NCI-H146 (cell line): ENCODE results near the gene LOXL4.

ENCODE experiments used
- DNase-seq: peaks from one replicate; lab custom pipeline; 2025; lab: John Stamatoyannopoulos, UW

The LOXL4 gene

DNA sequence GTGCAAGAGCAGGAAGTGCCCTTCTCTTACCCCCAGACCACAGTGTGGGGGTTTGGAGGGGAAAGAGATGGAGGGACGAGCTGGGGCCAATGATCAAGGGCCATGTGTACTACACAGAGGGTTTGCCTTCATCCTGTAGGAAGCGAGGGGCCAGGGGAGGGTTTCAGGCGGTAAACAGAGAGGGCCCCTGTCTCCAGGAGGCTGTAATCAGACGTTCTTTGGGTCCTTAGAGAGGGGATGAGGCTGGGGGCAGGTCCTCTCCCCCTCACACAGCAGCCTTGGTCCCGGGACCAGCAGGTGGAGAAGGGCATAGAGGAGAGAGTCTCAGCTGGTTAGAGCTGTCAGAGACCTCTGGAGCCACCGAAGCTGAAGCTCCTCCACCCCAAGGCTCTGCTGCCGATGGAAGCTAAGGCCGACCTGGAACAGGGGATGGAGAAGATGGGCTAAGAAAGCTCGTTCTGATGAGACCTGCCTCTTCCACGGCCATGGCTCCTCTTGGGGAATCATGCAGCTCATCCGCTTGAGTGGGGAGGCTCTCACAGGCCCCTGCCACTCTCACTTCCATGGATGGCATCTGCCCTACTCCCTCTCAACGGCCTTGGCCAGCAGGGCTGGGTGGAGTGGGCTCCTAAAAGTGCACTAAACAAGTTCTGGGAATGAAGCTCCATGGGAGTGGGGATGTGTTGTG is 3.5 kb downstream of the LOXL4 start:
- no peak for DNase-seq

DNA sequence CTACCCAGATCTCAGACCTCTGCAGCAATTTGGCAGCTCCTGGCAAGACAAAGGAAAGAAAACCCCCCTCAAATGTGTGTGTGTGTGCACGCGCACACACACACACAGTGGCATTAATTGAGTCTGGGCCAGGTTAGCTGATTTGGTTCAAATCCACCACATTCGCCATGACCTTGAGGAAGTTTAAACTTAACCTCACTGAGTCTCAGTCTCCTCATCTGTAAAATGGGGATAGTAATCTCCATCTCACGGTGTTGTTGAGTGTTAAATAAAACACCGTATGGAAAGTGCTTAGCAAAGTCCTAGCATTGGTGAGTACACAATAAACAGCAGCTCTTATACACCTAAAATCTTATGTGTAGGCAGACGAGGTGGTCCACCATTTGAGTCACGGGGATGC is 4.9 kb downstream of the LOXL4 start:
- no peak for DNase-seq

DNA sequence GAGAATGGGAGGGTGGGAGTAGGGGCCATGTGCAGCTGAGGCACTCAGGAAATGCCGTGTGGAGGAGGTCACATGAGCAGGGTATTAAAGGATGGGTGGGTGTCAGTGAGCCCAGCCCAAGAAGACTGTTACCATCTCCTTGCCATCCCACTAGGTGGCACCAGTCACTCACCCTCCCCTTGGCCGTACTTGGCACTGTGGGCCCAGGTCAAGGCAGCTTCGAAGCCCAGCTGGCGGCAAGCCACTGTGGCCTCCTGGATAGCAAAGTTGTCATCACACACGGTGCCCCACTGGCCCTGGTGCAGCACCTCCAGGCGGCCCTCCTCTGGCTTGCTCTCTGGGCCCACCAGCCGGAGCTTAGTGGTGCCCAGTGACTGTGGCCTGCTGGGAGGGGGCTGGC is 5.4 kb downstream of the LOXL4 start:
- peak; percentile 20 for DNase-seq

DNA sequence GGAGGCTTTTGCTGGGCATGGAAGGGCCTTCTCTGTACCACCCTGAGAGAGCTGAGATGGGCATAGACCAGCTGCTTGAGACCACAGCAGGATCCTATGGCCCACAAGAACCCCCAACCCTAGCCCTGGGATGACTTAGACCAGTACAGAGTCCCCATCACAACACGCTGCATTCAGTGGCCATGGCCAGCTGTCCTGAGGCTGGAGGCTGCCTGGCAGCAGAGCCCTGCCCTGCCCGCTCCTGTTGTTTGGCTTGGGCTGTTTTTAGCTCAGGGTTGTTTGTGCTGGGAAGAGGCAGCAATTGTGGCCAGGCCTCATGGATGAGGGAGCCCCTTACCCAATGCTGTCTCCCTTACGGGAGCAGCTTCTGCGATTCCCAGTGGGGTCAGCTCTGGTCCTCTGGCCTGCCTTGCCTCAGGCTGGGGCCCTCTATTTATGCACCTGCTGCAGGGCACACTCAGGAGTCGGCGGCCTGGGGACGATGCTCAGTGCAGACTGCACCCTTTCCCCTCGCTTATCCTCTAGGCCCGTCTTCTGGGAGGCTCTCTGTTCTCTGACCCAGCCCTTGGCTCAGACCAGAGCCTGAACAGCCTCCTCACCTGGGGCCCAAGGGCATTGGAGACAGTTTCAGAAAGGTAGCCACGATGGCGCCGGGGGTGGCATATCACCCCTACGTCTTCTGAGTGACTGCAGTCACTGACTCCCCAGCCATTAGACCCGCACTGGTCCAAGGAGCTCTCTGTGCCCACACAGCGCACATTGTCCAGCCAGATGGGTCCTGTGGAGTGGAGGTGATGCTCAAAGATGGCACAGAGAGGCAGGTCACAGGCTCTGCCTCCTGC is 6.3 kb downstream of the LOXL4 start:
- DNase-seq, result no peak

DNA sequence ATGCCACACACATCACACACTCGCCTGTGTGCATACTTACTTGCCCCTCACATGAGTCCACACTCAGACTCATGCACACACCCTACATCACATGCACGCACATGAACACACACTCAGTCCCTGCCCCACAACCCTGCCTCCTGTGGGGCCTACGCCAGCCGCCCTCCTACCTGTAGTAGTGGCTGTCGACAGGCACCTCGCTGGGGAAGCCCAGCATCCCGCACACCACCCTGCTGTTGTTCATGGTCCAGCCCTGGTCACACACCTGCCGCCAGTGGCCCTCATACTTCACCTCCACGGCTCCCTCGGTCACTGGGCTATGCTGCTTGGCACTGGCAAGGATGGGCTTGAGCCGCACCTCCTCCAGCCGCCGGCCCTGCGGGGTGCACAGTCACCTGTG is 7.2 kb downstream of the LOXL4 start:
- no peak for DNase-seq

DNA sequence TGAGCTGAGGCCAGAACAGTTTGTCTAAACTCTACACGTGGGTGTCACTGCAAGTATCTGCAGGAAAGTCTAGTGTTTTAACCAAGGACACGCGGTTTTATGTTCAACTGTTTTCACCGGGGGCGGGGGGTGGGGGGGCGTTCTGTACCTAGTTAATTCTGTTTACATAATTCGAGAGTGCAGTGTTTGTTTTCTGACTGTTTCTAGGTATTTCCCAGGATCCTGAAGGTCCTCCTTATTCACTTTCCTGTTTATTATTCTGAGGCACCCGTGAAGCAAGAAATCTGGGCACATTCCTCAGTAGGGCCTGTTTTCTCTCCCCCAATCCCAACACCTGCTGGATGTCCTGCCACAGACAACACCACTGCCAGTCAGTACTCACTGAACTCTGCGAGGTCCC is 7.6 kb downstream of the LOXL4 start:
- DNase-seq, result no peak

DNA sequence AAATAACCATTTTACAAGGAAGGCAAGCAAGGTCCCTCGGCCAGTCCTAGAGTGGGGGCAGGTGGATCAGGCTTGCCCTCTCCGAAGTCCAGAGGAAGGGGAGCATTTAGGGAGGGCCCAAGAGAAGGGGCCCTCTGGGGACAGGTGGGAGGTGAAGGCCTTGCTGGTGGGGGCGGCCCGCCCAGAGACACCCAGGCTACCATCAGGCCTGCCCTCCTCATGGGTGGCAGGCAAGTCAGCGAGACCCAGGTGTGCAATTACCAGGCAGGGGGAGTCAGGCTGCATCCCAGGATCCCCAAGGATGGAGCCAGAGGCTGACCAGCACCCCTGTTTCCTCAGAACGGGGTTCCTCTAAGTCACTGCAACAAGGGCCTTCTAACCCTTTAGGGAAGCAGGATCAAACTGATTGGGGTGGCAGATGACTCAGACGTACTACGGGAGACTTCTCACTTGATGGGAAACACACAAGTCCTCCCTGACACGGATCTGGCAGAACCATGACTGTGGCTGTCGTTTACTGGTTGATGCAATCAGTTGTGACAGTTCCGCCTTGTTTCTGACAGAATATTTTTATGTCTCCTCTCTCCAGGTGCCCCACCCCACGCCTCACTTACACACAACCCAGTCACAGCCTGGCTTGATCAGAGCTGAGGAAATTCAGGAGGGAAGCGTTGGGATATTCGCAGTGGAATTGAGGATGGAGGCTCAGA is 8.2 kb downstream of the LOXL4 start:
- no peak for DNase-seq

DNA sequence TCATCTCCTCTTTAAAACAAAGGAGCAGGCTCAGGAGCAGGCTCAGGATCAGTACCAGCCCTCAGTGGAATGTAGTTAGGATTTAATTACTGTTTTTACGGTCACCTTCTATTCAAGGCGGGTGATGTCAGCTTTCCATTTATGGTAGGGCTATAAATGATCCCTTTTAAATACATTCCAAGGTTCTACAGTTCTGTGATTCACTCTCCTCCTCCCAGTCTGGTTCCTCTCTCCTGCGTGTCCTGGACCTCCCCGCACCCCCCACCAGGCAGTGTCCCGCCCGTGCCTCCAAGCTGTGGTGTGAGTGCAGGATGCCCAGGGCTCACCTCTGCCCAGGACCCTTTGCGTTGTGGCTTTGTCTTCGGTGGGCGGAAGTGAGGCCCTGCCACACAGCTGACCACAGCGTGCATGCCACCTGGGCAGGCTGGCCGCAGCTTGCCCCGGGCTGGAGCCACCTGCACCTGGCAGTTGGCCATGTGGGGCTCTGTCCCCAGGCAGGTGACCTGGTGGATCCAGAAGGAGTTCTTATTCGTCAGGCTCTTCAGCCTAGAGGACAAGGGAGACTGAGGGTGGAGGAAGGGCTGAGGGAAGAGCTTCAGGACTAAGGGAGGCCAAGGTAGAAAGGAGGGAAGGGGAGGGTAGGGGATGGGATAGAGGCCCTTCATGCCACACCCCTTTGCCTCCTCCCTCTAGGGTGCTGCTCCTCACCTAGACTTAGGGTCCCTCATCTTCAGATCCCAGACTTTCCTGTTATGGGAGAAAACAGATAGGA is 9.1 kb downstream of the LOXL4 start:
- DNase-seq, result no peak

DNA sequence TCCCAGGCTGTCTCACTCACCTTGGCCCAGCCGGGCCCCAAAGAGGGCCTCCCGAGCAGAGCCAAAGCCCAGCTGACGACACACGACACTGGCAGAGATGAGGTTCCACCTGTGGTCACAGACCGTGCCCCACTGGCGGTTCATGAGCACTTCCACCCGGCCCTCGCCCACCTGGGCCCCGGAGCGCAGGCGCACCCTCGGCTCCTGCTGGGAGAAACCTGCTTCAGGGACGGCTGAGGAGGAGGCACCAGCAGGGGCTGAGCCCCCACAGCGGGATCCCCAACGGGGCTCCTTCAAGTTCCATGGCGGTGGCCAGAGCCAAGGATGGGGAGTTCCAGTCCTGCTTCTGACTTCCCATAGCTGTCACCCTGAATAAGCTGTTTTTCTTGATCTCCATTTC is 10.0 kb downstream of the LOXL4 start:
- DNase-seq, result no peak

DNA sequence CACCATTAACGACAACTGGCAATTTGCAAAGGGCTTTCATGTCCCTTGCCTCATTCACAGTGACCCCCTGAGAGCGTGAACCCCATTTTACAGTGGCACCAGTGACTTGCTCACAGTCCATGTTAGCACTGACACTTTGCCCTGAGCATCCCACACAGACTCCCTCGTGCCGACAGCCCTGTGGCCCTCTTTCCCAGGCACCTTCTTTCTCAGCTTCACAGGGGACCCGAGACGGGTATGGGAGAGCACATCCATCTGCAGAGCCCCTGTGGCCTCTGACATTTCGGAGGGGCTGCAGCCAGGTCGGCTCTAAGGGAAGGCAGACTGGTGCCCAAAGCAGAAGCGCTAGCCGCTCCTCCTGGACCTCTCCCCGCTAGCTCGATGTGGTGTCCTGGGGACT is 10.8 kb downstream of the LOXL4 start:
- DNase-seq, result no peak

DNA sequence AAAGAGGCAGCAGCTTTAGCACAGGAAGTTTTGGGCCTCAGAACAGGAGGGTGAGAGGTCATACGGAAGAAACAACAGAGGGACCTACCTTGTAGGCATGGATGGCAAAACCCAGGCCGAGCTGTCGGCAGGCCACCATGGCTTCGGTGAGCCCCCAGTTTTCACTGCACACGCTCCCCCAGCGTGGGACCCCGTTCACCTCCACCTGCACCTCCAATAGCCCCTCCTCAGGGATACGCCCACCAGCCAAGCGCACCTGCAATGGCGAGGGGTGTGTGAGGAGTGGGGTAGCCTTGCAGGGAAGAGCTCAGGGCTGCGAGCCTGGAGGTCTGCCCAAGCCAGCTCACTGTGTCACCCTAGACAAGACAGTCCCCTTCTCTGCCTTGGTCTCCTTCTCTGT is 11.3 kb downstream of the LOXL4 start:
- no peak for DNase-seq

DNA sequence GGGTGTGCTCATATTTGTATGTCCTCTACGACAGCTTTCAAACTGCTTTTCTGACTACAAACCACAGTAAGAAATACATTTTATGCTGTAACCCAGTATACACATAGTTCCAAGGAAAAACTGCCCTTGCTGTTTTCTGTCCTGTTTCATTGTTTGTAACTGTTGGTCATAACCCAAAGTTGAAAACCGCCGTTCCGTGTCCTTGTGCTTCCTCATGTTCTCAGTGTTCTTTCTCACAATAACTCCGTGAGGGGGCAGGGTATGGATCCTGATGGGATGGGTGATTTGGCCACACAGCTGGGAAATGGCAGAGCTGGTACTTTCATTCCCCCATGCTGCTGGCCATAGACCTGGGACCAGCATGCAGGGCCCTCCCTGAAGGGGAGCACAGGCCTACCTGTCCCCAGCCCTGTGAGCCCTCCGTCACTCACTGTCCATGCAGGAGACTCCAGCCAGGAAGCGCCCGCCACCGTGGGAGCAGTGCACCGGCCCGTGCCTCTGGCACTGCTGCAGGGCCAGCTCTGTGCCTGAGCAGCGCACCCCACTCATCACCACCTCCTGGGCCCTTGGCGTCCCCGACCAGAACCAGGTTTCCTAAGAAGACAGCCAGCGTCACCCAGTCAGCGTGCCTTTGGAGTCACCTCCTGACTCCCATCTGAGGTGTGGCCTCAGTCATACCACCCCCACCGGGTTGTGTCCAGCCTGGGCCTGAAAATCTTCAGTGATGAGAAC is 12.7 kb downstream of the LOXL4 start:
- DNase-seq, result no peak

DNA sequence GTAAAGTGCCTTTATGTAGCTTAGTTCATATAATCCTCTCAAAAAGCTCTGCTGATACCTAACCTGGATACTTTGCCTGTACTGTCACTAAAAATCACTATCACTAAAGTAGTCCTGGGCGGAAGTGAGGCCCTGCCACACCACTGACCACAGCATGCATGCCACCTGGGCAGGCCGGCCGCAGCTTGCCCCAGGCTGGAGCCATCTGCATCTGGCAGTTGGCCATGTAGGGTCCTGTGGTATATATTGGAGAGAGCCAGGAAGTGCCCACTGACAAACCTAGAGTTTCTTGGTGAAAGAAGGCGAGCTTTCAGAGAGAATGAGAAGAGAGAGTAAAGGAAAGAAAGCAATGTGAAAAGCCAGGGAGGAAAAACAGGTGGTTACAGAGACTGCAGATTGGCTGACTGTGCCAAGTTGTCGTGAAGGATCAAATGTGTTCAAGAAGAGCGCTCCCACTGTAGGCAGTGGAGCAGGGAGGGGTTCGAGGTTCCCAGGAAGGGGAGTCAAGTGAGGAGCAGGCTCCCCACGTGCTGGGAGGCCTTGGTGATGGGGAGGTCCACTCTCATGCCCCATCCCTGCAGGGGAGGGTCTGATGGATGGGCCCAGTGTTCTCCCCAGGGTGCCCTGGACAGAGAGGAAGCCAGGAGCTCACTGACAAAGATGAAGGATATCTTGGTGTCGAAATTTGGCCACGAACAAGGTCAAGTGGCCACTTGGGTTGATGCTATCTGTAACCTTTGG is 13.6 kb downstream of the LOXL4 start:
- peak; percentile 29 for DNase-seq

DNA sequence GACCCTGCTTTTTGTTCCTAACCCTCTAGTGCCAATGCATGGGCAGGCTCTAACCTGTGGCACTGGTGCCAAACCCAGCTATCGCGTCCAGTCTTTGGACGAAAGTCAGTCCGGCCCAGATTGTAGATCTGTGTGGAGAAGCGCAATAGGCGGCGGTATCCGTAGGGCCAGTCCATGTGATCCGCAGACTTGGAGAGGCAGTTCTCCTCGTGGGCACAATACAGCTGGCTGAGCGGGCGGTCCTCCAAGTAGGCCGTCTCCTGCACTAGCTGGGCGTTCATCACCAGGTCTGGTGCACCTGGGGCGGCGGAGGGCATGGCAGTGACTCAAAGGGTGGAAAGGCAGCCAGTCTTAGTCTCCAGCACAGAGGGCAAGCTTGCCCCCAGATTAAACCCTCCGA is 14.5 kb downstream of the LOXL4 start:
- no peak for DNase-seq

DNA sequence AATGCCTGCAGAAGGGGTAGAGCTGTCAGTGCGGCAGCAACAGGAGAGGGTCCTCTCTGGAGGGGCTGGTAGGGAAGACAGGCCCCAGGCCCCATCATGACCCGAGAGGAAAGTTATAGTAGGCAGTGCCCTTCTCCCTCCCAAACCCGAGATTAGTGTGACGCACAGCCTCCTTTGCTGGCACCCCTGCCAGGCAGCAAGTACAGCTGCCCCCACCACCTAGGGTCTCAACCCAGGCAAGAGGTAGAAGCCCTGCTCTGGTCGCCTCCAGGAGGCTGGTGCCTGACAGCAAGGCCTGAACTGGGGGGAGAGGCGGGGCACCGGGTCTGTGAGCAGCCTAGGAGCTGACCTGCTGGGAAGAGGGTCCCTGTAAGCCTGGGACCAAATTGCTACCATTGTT is 15.5 kb downstream of the LOXL4 start:
- DNase-seq, result no peak

DNA sequence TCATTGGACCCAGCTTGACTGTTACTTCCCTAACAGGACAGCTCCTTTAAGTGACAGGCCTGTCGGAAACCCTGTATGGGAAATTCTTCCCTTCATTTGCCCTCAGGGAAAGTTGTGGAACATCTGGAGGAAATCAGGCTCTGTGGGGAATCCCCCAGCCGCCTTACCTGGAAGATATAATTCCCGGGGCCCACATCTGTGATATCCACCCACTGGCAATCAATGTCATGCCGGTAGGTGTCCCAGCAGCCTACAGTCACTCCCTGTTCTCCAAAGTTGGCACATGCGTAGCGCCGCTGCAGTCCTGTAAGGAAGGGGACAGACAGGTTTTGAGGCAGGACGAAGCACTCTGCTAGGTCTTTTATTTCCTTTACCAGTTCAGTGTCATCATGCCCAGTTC is 16.6 kb downstream of the LOXL4 start:
- no peak for DNase-seq

DNA sequence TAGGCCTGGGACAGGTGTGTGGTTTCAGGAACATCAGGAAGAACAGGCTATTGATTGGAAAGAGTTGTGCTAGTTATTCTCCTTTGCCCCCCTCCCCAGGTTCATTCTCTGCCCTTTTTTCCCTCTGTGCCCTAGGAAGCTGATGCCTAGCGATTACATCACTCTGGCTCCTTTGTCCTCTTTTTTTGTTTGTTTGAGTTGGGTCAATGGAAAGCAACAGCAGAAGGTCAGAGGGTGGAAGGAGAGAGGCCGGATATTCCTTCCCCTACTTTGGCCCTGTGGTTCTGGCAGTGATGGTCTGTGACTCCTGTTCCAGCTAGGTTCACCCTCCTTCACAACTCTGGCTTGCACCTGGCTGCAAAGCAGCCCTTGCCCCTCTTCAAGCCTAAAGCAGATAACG is 18.9 kb downstream of the LOXL4 start:
- DNase-seq, result peak; percentile 8

DNA sequence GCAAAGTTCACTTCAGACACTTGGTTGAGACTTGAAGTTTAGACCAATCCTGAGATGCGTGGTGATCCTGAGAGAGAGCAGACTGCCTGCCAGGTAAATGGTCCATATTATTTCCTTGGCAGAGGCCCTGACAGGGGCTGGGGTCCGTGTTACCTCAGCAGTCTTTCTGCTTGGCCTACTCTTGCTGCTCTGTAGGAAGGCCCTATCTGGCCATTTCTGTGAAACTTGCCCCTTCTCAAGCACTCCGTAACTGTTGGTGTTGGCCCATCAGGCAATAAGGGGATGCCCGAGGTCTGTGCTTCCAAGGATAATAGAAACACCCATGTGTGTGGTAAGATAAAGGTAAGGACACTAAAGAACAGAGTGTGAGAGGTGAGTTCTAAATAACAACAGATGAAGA is 20.0 kb downstream of the LOXL4 start:
- DNase-seq, result no peak

DNA sequence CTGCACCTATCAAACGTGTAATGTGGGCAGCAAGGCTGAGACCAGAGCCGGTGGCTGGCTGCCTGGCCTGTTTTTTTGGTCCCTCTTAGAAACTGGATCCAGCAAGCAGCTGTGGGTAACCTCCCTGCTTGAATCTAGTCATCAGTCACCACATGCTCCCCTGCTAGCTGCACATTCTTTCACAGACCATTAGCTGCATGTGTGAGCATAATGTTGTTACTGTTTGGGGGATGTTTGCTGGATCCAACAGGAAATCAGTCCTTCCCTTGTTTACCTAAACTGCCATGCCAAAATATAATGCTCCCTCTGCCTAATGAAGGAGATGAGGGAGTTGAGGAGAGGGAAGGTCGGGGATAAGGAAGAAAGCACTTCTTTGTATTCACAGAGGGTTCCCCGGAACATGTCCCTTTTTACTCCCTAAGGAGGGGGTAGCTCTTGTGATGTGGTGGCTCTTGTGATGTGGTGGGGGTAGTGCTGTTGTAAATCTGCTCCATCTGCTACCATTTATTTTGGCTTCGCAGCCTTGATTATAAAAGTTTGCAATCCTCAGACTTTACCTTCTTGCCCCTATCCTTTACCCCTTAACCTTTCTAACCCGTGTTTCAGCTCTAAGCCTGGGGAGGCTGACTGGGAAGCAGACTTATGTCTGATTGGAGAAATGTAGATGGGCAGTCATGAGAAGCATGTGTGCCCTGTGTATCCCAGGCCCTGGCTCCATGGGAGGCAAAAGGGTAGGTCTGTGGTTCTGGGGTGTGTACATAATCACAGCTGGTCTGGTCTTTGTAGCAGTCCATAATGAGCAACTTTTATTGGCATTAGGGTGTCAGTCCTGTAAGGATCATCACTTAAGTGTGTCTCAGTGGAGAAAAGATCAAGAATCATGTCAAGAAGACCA is 20.8 kb downstream of the LOXL4 start:
- no peak for DNase-seq

DNA sequence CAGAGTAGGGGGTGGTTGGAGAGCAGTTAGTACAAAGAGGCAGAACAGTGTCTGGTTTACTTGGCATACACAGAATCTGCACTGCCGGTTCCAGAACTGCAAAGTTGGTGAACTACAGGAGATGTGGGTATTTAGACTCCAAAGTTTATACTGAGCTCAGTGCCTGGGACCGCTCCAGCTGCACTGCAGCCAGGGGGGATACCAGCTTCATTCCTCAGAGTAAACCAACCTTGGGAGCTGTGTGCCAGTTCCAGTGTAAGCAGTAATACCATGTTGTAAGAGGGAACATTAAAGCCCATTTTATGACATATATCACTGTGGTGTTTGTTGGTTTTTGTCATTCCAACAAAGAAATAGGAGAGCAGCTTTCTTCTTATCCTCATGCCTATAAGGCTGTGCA is 23.4 kb downstream of the LOXL4 start:
- no peak for DNase-seq
